ENCODE results near the gene CPM. TPM values are rescaled to one million over a fixed set of nuclear protein-coding genes. Genes with fewer than 3 reads are reported as not detected.

CPM gene
- total and polyA plus RNA-seq, 9 donors: 21.3 to 64.6 (median 37.9) TPM

GRCh38 chr12:68888243-68888642 is 44.7 kb downstream of the CPM start:
- no peak overlapping the region for H3K27ac ChIP-seq
- H3K4me1 ChIP-seq (ENCODE audit: insufficient read depth): peaks cover 2% of the 10 kb centered on the region
- no peaks in the 10 kb centered on the region for H3K36me3 ChIP-seq
- intact Hi-C loops (cut with DNase I): no loop called here
- no peaks in the 10 kb centered on the region for H3K27me3 ChIP-seq
- DNase-seq: no peak
- no peak overlapping the region for H3K4me3 ChIP-seq
- no peaks in the 10 kb centered on the region for H3K9me3 ChIP-seq
- TF ChIP-seq POLR2A (IDR thresholded peaks at IDR 0.05): no peak
- no peak for TF ChIP-seq EP300 (IDR thresholded peaks at IDR 0.05)
- TF ChIP-seq CTCF (IDR thresholded peaks at IDR 0.05): no peak

- intact Hi-C loops (cut with DNase I): no loop called here
- peaks cover 2% of the 10 kb centered on the region for H3K4me1 ChIP-seq (ENCODE audit: insufficient read depth)
- TF ChIP-seq CTCF (IDR thresholded peaks at IDR 0.05) (no peak), EP300 (IDR thresholded peaks at IDR 0.05) (no peak)
- DNase-seq: no peak
- H3K9me3 ChIP-seq: no peaks in the 10 kb centered on the region
- no peaks in the 10 kb centered on the region for H3K36me3 ChIP-seq
- H3K4me3 ChIP-seq: no peak overlapping the region
- WGBS, 3 donors: 91 to 100% (median 95%) methylated on average over 1 of the region's 1 CpG
- H3K27me3 ChIP-seq: no peaks in the 10 kb centered on the region
- H3K27ac ChIP-seq: no peak overlapping the region
Observed at GRCh38 chr12:68887641-68888040, 45.3 kb downstream of the CPM start.

GRCh38 chr12:68886636-68887572 is 46.1 kb downstream of the CPM start:
- H3K36me3 ChIP-seq: no peaks in the 10 kb centered on the region
- no peak overlapping the region for H3K27ac ChIP-seq
- H3K9me3 ChIP-seq: no peaks in the 10 kb centered on the region
- no peak for DNase-seq
- no peaks in the 10 kb centered on the region for H3K27me3 ChIP-seq
- TF ChIP-seq CTCF (IDR thresholded peaks at IDR 0.05) (no peak), POLR2A (IDR thresholded peaks at IDR 0.05) (no peak), EP300 (IDR thresholded peaks at IDR 0.05) (no peak)
- H3K4me3 ChIP-seq: no peak overlapping the region
- WGBS, 3 donors: 85 to 86% (median 86%) methylated on average over 5 of the region's 5 CpGs
- intact Hi-C loops (cut with DNase I): no loop called here
- H3K4me1 ChIP-seq (ENCODE audit: insufficient read depth): peaks cover 2% of the 10 kb centered on the region

GRCh38 chr12:68885381-68885780 is 47.6 kb downstream of the CPM start:
- H3K27me3 ChIP-seq: no peaks in the 10 kb centered on the region
- 69 to 84% (median 70%) methylated on average over 3 of the region's 3 CpGs for WGBS, 3 donors

More at GRCh38 chr12:68885381-68885780, 47.6 kb downstream of the CPM start:
- Histone ChIP-seq H3K9me3 (no peaks in the 10 kb centered on the region), H3K27ac (no peak overlapping the region), H3K4me1 (ENCODE audit: insufficient read depth) (peaks cover 1% of the 10 kb centered on the region), H3K4me3 (no peak overlapping the region), H3K36me3 (no peaks in the 10 kb centered on the region)
- DNase-seq: no peak
- TF ChIP-seq EP300 (IDR thresholded peaks at IDR 0.05): no peak
- TF ChIP-seq POLR2A (IDR thresholded peaks at IDR 0.05): no peak
- TF ChIP-seq CTCF (IDR thresholded peaks at IDR 0.05): no peak
- intact Hi-C loops (cut with DNase I): no loop called here
